NCI-H2029 treated with DMSO at 0.1 percent for 48 hours (cell line): ENCODE measurements around the gene TRIM14.

Source experiments
- DNase-seq: peaks from one replicate; lab custom pipeline; 2025; lab: John Stamatoyannopoulos, UW

Gene TRIM14

GRCh38 chr9:98118640-98119601 is at the start of gene TRIM14:
TSS of gene TRIM14 (minus strand) at chr9:98119222. CDS start at chr9:98119188, 34 bp downstream.
- no peak for DNase-seq

GRCh38 chr9:98168153-98168780 is 49.2 kb upstream of the TRIM14 start:
- DNase-seq, result no peak

- no peak for DNase-seq
Observed at GRCh38 chr9:98164912-98165311, 45.9 kb upstream of the TRIM14 start.

- DNase-seq, result no peak
Observed at GRCh38 chr9:98162613-98163012, 43.6 kb upstream of the TRIM14 start.

GRCh38 chr9:98161851-98162250 is 42.8 kb upstream of the TRIM14 start:
- no peak for DNase-seq

GRCh38 chr9:98159790-98160189 is 40.8 kb upstream of the TRIM14 start:
- no peak for DNase-seq

- no peak for DNase-seq
Observed at GRCh38 chr9:98159301-98159700, 40.3 kb upstream of the TRIM14 start.

GRCh38 chr9:98158071-98158831 is 39.2 kb upstream of the TRIM14 start:
- DNase-seq, result peak; percentile 94

GRCh38 chr9:98157372-98157771 is 38.4 kb upstream of the TRIM14 start:
- DNase-seq, result no peak

- no peak for DNase-seq
Observed at GRCh38 chr9:98154678-98155077, 35.7 kb upstream of the TRIM14 start.

GRCh38 chr9:98152526-98152925 is 33.5 kb upstream of the TRIM14 start:
- no peak for DNase-seq

- DNase-seq, result no peak
Observed at GRCh38 chr9:98150721-98151120, 31.7 kb upstream of the TRIM14 start.

- DNase-seq, result no peak
Observed at GRCh38 chr9:98150164-98150563, 31.1 kb upstream of the TRIM14 start.

- no peak for DNase-seq
Observed at GRCh38 chr9:98149422-98149821, 30.4 kb upstream of the TRIM14 start.

GRCh38 chr9:98148486-98148885 is 29.5 kb upstream of the TRIM14 start:
- no peak for DNase-seq

- DNase-seq, result no peak
Observed at GRCh38 chr9:98147582-98147981, 28.6 kb upstream of the TRIM14 start.

GRCh38 chr9:98146101-98146991 is 27.3 kb upstream of the TRIM14 start:
- peak; percentile 68 for DNase-seq

- DNase-seq, result no peak
Observed at GRCh38 chr9:98144631-98145030, 25.6 kb upstream of the TRIM14 start.

- no peak for DNase-seq
Observed at GRCh38 chr9:98144076-98144475, 25.1 kb upstream of the TRIM14 start.

GRCh38 chr9:98142925-98143481 is 24.0 kb upstream of the TRIM14 start:
- DNase-seq, result no peak
